Epithelial cell of proximal tubule (primary cell): Measurements from ENCODE around the gene CALHM4. TPM values are rescaled to one million over a fixed set of nuclear protein-coding genes. Genes with fewer than 3 reads are reported as not detected.

ENCODE experiments used
- DNase-seq: peaks from one replicate; pipeline ENCODE4 v3.0.0-alpha.2; 2011; ENCODE audit warnings: low read depth
- H3K4me3 ChIP-seq: 2 replicates; pipeline ENCODE4 v1.5.1; 2011; ENCODE audit warnings: low read depth, mild to moderate bottlenecking, low read length
- total RNA-seq: library from RNA; depleted of rRNA; stranded (reverse); fragments of >200 nt; gene quantifications from 2 replicates; pipeline ENCODE4 v1.2.3, GENCODE V29; 2015
- TF ChIP-seq, protein P1 (sequence below): conservative IDR thresholded peaks from 2 replicates; pipeline ENCODE4 v1.5.1; 2012; ENCODE audit warnings: low read depth, mild to moderate bottlenecking, low read length

The CALHM4 gene
- total RNA-seq, 1 donor from 2014 or later = not detected

GRCh38 chr6:116575227-116575626, 21.7 kb downstream of the CALHM4 start:
- DNase-seq = no peak
- TF ChIP-seq, protein P1, sequence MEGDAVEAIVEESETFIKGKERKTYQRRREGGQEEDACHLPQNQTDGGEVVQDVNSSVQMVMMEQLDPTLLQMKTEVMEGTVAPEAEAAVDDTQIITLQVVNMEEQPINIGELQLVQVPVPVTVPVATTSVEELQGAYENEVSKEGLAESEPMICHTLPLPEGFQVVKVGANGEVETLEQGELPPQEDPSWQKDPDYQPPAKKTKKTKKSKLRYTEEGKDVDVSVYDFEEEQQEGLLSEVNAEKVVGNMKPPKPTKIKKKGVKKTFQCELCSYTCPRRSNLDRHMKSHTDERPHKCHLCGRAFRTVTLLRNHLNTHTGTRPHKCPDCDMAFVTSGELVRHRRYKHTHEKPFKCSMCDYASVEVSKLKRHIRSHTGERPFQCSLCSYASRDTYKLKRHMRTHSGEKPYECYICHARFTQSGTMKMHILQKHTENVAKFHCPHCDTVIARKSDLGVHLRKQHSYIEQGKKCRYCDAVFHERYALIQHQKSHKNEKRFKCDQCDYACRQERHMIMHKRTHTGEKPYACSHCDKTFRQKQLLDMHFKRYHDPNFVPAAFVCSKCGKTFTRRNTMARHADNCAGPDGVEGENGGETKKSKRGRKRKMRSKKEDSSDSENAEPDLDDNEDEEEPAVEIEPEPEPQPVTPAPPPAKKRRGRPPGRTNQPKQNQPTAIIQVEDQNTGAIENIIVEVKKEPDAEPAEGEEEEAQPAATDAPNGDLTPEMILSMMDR = no peak
- no peak overlapping the region for H3K4me3 ChIP-seq

- TF ChIP-seq, protein P1 = no peak
- DNase-seq = no peak
- no peak overlapping the region for H3K4me3 ChIP-seq
Measured at GRCh38 chr6:116577486-116577885, 23.9 kb downstream of the CALHM4 start.

- TF ChIP-seq, protein P1 = no peak
- DNase-seq = no peak
- no peak overlapping the region for H3K4me3 ChIP-seq
Measured at GRCh38 chr6:116578335-116578734, 24.8 kb downstream of the CALHM4 start.

DNA sequence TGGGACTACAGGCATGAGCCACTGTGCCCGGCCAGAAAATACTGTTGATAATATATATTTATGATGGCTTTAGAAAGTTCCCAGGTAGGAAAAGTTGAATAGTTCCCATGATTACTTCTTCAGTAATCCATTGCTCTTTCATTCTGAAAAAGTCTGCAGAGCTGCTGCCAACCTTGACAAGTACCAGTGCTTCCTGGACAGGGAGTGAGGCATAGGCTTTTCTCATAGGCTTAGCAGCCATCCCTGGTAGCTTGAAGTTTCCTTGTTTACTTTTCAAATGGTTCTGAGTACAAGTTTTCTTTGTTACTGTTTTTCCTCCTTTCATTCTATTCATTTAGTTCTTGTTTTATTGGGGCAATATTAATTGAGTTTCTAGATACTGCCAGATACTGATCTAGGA, 25.6 kb downstream of the CALHM4 start:
- TF ChIP-seq, protein P1 = no peak
- H3K4me3 ChIP-seq = no peak overlapping the region
- no peak for DNase-seq

DNA sequence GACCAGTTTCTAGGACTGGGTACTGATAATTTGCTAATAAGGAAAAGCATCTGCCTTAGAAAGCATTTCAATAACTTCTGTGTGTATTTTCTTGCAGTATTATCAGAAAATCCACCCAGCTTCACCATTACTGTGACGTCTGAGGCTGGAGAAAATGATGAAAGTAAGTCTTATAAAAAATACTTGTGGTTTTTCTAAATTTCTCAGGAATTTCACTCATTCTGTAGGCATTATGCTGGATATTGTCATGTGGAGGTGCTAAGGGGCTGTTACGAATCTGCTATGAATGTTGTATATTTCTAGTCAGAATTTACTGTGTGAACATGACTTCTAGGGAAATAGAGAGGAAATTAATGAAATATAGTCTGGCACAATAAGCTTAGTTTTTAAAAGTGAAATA, 26.6 kb downstream of the CALHM4 start:
- TF ChIP-seq, protein P1 = no peak
- DNase-seq = no peak
- H3K4me3 ChIP-seq = no peak overlapping the region

DNA sequence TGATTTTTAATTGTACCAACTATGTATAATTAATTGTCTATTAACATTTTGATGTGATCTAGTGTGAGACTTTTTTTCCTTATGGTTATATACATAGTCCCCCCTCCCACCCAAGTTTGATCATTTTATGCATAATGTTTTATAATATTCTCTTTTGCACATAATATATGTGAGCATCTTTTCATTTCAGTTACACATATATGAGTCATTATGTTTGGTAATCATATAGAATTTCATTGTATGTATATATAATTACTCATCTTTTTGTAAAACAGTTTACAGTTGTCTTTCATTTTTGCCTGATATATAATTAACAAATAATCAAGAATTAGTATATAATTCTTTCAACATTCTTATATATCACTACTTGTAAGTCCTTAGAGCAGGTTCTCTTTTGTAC, 32.7 kb downstream of the CALHM4 start:
- TF ChIP-seq, protein P1 = no peak

DNA sequence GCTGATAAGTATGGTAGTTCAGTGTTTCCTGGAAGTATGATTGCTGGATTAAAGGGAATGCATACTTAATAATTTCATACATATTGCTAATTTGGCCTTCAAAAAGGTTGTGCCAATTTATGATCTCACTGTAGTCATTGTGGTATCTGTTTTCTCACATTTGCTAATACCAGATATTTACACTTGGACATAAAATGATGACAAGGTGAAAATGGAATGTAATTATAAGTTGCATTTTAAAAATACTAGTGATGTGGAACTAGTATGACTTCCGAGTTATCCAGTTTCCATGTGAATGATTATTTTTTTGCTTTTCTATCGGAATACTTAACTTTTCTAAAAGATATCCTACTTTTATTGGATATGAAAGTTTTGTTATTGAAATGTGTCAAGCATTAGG, 33.2 kb downstream of the CALHM4 start:
- TF ChIP-seq, protein P1 = no peak
- no peak for DNase-seq
- H3K4me3 ChIP-seq = no peak overlapping the region

More for the DNA sequence above, 32.7 kb downstream of the CALHM4 start:
- no peak for DNase-seq
- no peak overlapping the region for H3K4me3 ChIP-seq
